Smooth muscle cell (in vitro differentiated cells): ENCODE measurements around the gene NFKBIA. TPM values are rescaled to one million over a fixed set of nuclear protein-coding genes. Genes with fewer than 3 reads are reported as not detected.
A peak's percentile ranks its signal among the peaks of the same experiment; 100 is the strongest.

ENCODE experiments used
- DNase-seq: peaks from one replicate; lab custom pipeline; 2025; ENCODE audit not compliant: unreplicated experiment; lab: John Stamatoyannopoulos, UW
- H2AFZ ChIP-seq: fragments of 200-600 bp; sonication (generic); 2 replicates; pipeline ENCODE4 v1.6.0; 2016; ENCODE audit warnings: antibody characterized with exemption, low read depth, mild to moderate bottlenecking
- H3F3A ChIP-seq: fragments of 200-600 bp; sonication (generic); 2 replicates; pipeline ENCODE4 v1.6.0; 2017; ENCODE audit warnings: antibody characterized with exemption, low read depth
- H3K27ac ChIP-seq: fragments of 200-600 bp; sonication (generic); 2 replicates; pipeline ENCODE4 v1.5.1; 2016; ENCODE audit warnings: low read depth, mild to moderate bottlenecking
- H3K27me3 ChIP-seq: fragments of 200-600 bp; sonication (generic); 2 replicates; pipeline ENCODE4 v1.6.1; 2016; ENCODE audit warnings: low read depth, mild to moderate bottlenecking
- H3K36me3 ChIP-seq: fragments of 200-600 bp; sonication (generic); 2 replicates; pipeline ENCODE4 v1.5.1; 2016; ENCODE audit warnings: low read depth
- H3K4me1 ChIP-seq: fragments of 200-600 bp; sonication (generic); 2 replicates; pipeline ENCODE4 v1.5.1; 2016; ENCODE audit warnings: low read depth
- H3K4me2 ChIP-seq: fragments of 200-600 bp; sonication (generic); 2 replicates; pipeline ENCODE4 v1.6.0; 2016; ENCODE audit warnings: mild to moderate bottlenecking
- H3K4me3 ChIP-seq: fragments of 200-600 bp; sonication (generic); 2 replicates; pipeline ENCODE4 v1.5.1; 2016; ENCODE audit warnings: mild to moderate bottlenecking
- H3K79me2 ChIP-seq: fragments of 200-600 bp; sonication (generic); 2 replicates; pipeline ENCODE4 v1.6.0; 2016; ENCODE audit warnings: low read depth, mild to moderate bottlenecking
- H3K9ac ChIP-seq: fragments of 200-600 bp; sonication (generic); 2 replicates; pipeline ENCODE4 v1.6.0; 2016; ENCODE audit warnings: low read depth
- H3K9me3 ChIP-seq: fragments of 200-600 bp; sonication (generic); replicated peaks from 2 replicates; pipeline ENCODE4 v1.5.1; 2016; ENCODE audit warnings: low read depth
- H4K20me1 ChIP-seq: fragments of 200-600 bp; sonication (generic); 2 replicates; pipeline ENCODE4 v1.6.0; 2016; ENCODE audit warnings: low read depth
- CTCF ChIP-seq: fragments of 200-600 bp; sonication (generic); IDR thresholded peaks from 2 replicates; pipeline ENCODE4 v1.5.1; 2017; ENCODE audit warnings: borderline replicate concordance, mild to moderate bottlenecking, antibody characterized with exemption; ENCODE audit not compliant: insufficient read depth, poor library complexity, severe bottlenecking
- WGBS: methylation state at CpG from one replicate; pipeline ENCODE4 v1.1.7; 2016; ENCODE audit warnings: low lambda C conversion rate; 5-methylcytosine and 5-hydroxymethylcytosine counted together
- polyA plus RNA-seq: library from polyadenylated mRNA; unstranded; fragments of >200 nt; fragmentation: Nextera tagmentation; extraction: Ambion mirVana; gene quantifications from 2 replicates; pipeline ENCODE4 v1.2.1, GENCODE V29; 2016
- total RNA-seq: library from RNA; depleted of rRNA; stranded (reverse); fragments of >200 nt; gene quantifications from 2 replicates; pipeline ENCODE4 v1.2.3, GENCODE V29; 2014

Gene NFKBIA
- total and polyA plus RNA-seq, 2 experiments from 2014 or later, result 215 to 223 TPM

GRCh38 chr14:35353409-35354172, 51.0 kb downstream of the NFKBIA start:
- H3K4me1 ChIP-seq, result no peaks in the 10 kb centered on the region
- TF ChIP-seq CTCF, result no peak
- H3F3A ChIP-seq, result no peaks in the 10 kb centered on the region

DNA sequence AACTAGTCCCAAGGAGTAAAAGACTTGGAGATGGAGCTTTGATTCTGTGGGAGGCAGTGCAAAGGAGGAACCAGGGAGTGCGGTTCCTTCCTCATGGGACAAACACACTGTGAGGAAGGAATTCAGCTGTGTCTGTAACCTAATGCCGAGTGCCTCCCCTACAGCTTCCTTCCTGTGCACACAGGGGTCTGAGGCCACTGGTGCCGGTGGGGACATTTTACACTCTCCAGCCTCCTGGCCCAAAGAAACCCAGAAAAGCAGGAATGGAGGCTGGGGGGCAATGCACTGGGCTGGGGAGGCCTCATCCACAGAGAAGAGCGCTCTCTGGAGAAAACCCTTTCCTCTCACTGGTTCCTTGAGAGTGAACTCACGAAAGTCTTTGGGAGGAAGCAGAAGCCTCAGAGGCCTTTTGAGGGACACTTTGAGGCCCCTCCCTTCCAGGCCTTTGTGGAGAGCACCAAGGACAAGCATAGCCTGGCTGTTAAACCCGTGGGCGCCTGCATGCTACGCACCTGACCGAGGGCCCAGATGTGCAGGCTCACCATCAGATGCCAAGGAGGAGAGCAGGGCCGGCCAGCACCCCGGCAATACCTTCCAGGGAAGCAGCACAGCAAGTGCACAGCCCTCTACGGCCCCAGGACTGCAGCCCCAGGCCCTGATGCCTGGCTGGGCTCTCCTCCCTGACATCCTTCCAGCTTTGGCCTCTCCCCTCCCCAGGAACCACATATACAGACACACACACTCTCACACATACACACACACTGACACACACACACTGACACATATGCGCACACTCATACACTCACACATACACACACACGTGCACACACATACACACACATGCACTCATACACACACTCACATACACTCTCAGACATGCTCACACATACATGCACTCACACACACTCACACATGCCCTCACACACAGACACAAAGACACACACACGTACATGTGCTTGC, 52.0 kb downstream of the NFKBIA start:
- no peaks in the 10 kb centered on the region for H3K4me1 ChIP-seq

More at GRCh38 chr14:35353409-35354172, 51.0 kb downstream of the NFKBIA start:
- H2AFZ ChIP-seq, result peak overlapping the region; percentile 81
- no peaks in the 10 kb centered on the region for H3K79me2 ChIP-seq
- no peak overlapping the region for H3K27ac ChIP-seq
- H3K4me3 ChIP-seq, result no peak overlapping the region
- no peaks in the 10 kb centered on the region for H3K27me3 ChIP-seq
- no peak for DNase-seq
- WGBS, result 66% methylated on average over 10 of the region's 10 CpGs
- H3K36me3 ChIP-seq, result no peaks in the 10 kb centered on the region
- H3K9ac ChIP-seq, result no peak overlapping the region
- H4K20me1 ChIP-seq, result no peaks in the 10 kb centered on the region
- no peaks in the 10 kb centered on the region for H3K9me3 ChIP-seq
- H3K4me2 ChIP-seq, result no peak overlapping the region

DNA sequence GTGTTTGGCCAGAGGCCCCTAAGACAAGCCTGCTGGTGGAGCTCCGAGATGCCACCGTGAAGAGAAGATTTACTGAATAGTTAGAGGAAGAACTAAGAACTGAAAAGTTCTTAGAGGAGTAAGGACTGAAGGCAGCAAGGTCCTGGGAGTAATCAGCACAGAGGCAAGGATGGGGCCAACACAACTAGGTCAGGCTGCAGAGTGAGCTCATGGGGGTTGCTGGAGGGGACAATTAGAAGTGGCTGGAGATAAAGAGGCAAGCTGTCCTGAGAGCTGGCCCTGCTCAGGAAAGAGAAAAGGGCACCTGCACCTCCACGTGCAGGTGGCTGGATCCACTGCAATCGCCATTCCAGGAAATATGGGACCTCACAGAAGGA, 52.7 kb downstream of the NFKBIA start:
- no peaks in the 10 kb centered on the region for H3K4me1 ChIP-seq
- H2AFZ ChIP-seq, result no peak overlapping the region

More for the DNA sequence above, 52.0 kb downstream of the NFKBIA start:
- WGBS, result 79% methylated on average over 12 of the region's 15 CpGs
- Histone ChIP-seq H3K9me3 (no peaks in the 10 kb centered on the region), H3K36me3 (no peaks in the 10 kb centered on the region), H3K27me3 (no peaks in the 10 kb centered on the region), H2AFZ (peak overlapping the region; percentile 81), H3K9ac (no peak overlapping the region), H3F3A (no peaks in the 10 kb centered on the region), H3K79me2 (no peaks in the 10 kb centered on the region), H3K27ac (no peak overlapping the region), H3K4me3 (no peak overlapping the region), H3K4me2 (no peak overlapping the region), H4K20me1 (no peaks in the 10 kb centered on the region)
- no peak for DNase-seq
- TF ChIP-seq CTCF, result no peak

More for the DNA sequence above, 52.7 kb downstream of the NFKBIA start:
- Histone ChIP-seq H3K79me2 (no peaks in the 10 kb centered on the region), H3K36me3 (no peaks in the 10 kb centered on the region), H3K9ac (no peak overlapping the region), H4K20me1 (no peaks in the 10 kb centered on the region), H3K4me3 (no peak overlapping the region), H3K4me2 (no peak overlapping the region), H3K27ac (no peak overlapping the region), H3K27me3 (no peaks in the 10 kb centered on the region), H3K9me3 (no peaks in the 10 kb centered on the region), H3F3A (no peaks in the 10 kb centered on the region)
- 91% methylated on average over 4 of the region's 4 CpGs for WGBS
- DNase-seq, result no peak
- no peak for TF ChIP-seq CTCF

Other genes starting within 250 kb of the NFKBIA start
- gene PSMA6, start 112.4 kb downstream of the NFKBIA start, total RNA-seq, result 250 and 315 TPM in 2 replicates
- 251 and 255 TPM in 2 replicates for gene PSMA6, start 112.4 kb downstream of the NFKBIA start, polyA plus RNA-seq
- gene INSM2, start 129.4 kb upstream of the NFKBIA start, total RNA-seq, result not detected in 2 replicates
- not detected in 2 replicates for gene INSM2, start 129.4 kb upstream of the NFKBIA start, polyA plus RNA-seq